ENCODE measurements around the gene SGO2.

DNA sequence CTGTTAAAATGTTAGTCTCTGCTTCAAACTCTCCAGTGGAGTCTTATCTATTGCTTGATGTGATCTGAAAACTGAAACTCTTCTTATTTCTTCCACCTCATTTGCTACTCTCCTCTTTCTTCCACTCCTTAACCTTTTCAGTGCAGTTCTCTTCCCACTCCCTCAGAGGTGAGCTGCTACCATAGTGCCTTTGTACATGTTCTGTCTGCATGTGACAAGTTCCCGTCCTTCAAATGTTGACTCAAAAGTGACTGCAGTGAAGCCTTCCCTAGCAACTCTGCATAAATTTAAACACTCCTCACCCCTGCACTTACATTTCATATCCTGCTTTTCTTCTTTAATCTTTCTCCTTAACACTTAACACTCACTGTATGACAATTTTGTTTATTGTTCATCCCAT is 12.1 kb downstream of the SGO2 start:
- TF ChIP-seq, protein P1, sequence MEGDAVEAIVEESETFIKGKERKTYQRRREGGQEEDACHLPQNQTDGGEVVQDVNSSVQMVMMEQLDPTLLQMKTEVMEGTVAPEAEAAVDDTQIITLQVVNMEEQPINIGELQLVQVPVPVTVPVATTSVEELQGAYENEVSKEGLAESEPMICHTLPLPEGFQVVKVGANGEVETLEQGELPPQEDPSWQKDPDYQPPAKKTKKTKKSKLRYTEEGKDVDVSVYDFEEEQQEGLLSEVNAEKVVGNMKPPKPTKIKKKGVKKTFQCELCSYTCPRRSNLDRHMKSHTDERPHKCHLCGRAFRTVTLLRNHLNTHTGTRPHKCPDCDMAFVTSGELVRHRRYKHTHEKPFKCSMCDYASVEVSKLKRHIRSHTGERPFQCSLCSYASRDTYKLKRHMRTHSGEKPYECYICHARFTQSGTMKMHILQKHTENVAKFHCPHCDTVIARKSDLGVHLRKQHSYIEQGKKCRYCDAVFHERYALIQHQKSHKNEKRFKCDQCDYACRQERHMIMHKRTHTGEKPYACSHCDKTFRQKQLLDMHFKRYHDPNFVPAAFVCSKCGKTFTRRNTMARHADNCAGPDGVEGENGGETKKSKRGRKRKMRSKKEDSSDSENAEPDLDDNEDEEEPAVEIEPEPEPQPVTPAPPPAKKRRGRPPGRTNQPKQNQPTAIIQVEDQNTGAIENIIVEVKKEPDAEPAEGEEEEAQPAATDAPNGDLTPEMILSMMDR (IDR thresholded peaks at IDR 0.05; ENCODE audit: insufficient read depth, low read length, poor library complexity, severe bottlenecking): no peak
- TF ChIP-seq EZH2phosphoT487 (conservative IDR thresholded peaks at IDR 0.05; ENCODE audit: low read length): no peak

All from SU-DHL-6 (cell line).